Measurements from ENCODE around the gene ALDH7A1. TPM values are rescaled to one million over a fixed set of nuclear protein-coding genes. Genes with fewer than 3 reads are reported as not detected.

The ALDH7A1 gene
- total and polyA plus RNA-seq, 10 of the 15 experiments (the other 5 are each of a cell fraction or from before 2014, with no cell fraction given), result 0.18 to 1.0 (median 0.41) TPM; not detected in 1

- CTCF ChIA-PET, result no interaction called here
- RAD21 ChIA-PET (ENCODE audit: unreplicated experiment), result no interaction called here
- H4K20me1 ChIP-seq (ENCODE audit: control insufficient read depth, insufficient read depth), result no peaks in the 10 kb centered on the region
- H3K4me3 ChIP-seq, result no peak overlapping the region
- DNase-seq (ENCODE audit: low read depth, low spot score) (no peak), FAIRE-seq (no peak), ATAC-seq (no peak)
- no peaks in the 10 kb centered on the region for H3K27me3 ChIP-seq (replicated peaks in 1 of 2; ENCODE audit: control insufficient read depth in 2 of 2, insufficient read depth in 2 of 2, low read length in 1 of 2)
- H2AFZ ChIP-seq (ENCODE audit: control insufficient read depth, low read depth, low read length), result no peak overlapping the region
- H3K36me3 ChIP-seq (ENCODE audit: control insufficient read depth in 2 of 2, insufficient read depth in 2 of 2, low read length in 1 of 2), result no peaks in the 10 kb centered on the region
- H3K27ac ChIP-seq (ENCODE audit: control insufficient read depth, insufficient read depth), result no peak overlapping the region
- intact Hi-C loops (cut with micrococcal nuclease; ENCODE audit: unreplicated experiment) (no loop called here), in situ Hi-C loops (cut with MboI) (no loop called here)
- no peak overlapping the region for H3K4me2 ChIP-seq (ENCODE audit: control insufficient read depth, insufficient read depth)
- H3K9ac ChIP-seq (ENCODE audit: control insufficient read depth, insufficient read depth, low read length), result no peak overlapping the region
- H3K9me3 ChIP-seq (replicated peaks; ENCODE audit: control insufficient read depth, insufficient read depth, low read length), result no peaks in the 10 kb centered on the region; the same call in 2 of the 3 replicates
- no peaks in the 10 kb centered on the region for H3K4me1 ChIP-seq (ENCODE audit: control insufficient read depth, insufficient read depth, low read length)
- POLR2A ChIA-PET, result no interaction called here
- H3K79me2 ChIP-seq (ENCODE audit: control insufficient read depth, insufficient read depth, low read length), result no peaks in the 10 kb centered on the region
- SMC1A ChIA-PET (ENCODE audit: uncharacterized antibody, unreplicated experiment), result interaction anchor here (2.1 kb wide), 1 partner anchor 31 kb away, joined by 4 read pairs; no protein-coding TSS in a partner anchor
- TF ChIP-seq MXI1 (IDR thresholded peaks at IDR 0.05; ENCODE audit: low read depth, low read length), result no peak
- TF ChIP-seq ZNF217 (IDR thresholded peaks at IDR 0.05), result no peak
- TF ChIP-seq KAT2A (conservative IDR thresholded peaks at IDR 0.05; ENCODE audit: control insufficient read depth, low read depth, low read length), result no peak
- TF ChIP-seq LARP7 (IDR thresholded peaks at IDR 0.05), result no peak
- TF ChIP-seq, protein P1, sequence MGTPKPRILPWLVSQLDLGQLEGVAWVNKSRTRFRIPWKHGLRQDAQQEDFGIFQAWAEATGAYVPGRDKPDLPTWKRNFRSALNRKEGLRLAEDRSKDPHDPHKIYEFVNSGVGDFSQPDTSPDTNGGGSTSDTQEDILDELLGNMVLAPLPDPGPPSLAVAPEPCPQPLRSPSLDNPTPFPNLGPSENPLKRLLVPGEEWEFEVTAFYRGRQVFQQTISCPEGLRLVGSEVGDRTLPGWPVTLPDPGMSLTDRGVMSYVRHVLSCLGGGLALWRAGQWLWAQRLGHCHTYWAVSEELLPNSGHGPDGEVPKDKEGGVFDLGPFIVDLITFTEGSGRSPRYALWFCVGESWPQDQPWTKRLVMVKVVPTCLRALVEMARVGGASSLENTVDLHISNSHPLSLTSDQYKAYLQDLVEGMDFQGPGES (IDR thresholded peaks at IDR 0.05), result no peak
- no peak for TF ChIP-seq POLR2A (IDR thresholded peaks at IDR 0.05; ENCODE audit: low read depth, low read length)
- no peak for TF ChIP-seq TCF7 (IDR thresholded peaks at IDR 0.05; ENCODE audit: borderline replicate concordance)
- TF ChIP-seq HSF1 (IDR thresholded peaks at IDR 0.05; ENCODE audit: low read depth, low read length), result no peak
- TF ChIP-seq ZZZ3 (IDR thresholded peaks at IDR 0.05; ENCODE audit: control insufficient read depth, insufficient read length, low read depth), result no peak
- TF ChIP-seq, protein P2, sequence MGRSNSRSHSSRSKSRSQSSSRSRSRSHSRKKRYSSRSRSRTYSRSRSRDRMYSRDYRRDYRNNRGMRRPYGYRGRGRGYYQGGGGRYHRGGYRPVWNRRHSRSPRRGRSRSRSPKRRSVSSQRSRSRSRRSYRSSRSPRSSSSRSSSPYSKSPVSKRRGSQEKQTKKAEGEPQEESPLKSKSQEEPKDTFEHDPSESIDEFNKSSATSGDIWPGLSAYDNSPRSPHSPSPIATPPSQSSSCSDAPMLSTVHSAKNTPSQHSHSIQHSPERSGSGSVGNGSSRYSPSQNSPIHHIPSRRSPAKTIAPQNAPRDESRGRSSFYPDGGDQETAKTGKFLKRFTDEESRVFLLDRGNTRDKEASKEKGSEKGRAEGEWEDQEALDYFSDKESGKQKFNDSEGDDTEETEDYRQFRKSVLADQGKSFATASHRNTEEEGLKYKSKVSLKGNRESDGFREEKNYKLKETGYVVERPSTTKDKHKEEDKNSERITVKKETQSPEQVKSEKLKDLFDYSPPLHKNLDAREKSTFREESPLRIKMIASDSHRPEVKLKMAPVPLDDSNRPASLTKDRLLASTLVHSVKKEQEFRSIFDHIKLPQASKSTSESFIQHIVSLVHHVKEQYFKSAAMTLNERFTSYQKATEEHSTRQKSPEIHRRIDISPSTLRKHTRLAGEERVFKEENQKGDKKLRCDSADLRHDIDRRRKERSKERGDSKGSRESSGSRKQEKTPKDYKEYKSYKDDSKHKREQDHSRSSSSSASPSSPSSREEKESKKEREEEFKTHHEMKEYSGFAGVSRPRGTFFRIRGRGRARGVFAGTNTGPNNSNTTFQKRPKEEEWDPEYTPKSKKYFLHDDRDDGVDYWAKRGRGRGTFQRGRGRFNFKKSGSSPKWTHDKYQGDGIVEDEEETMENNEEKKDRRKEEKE (IDR thresholded peaks at IDR 0.05), result no peak
- TF ChIP-seq RELA (IDR thresholded peaks at IDR 0.05; ENCODE audit: borderline replicate concordance, partially characterized antibody), result no peak
- no peak for TF ChIP-seq CHD1 (IDR thresholded peaks at IDR 0.05; ENCODE audit: low read depth, low read length)
- no peak for TF ChIP-seq STAT3 (IDR thresholded peaks at IDR 0.05; ENCODE audit: low read depth, low read length)
- no peak for TF ChIP-seq KDM1A (IDR thresholded peaks at IDR 0.05; ENCODE audit: borderline replicate concordance)
- no peak for TF ChIP-seq HCFC1 (IDR thresholded peaks at IDR 0.05; ENCODE audit: low read length)
- no TSS peak for BruUV-seq (replicated peaks)
These were observed 68.5 kb downstream of the ALDH7A1 start for GRCh38 chr5:126526493-126526892.
